ENCODE results near the gene PALM. TPM values are rescaled to one million over a fixed set of nuclear protein-coding genes. Genes with fewer than 3 reads are reported as not detected.

PALM gene
- total RNA-seq, 1 experiment from 2014 or later = 0.83 TPM

- Mint-ChIP-seq H3K27ac (ENCODE audit: unreplicated experiment) (no peak overlapping the region), H3K4me3 (ENCODE audit: low read depth, unreplicated experiment) (peak overlapping the region; percentile 67), H3K36me3 (ENCODE audit: insufficient read depth, unreplicated experiment) (peaks cover 18% of the 10 kb centered on the region), H3K9me3 (ENCODE audit: low read depth, unreplicated experiment) (no peaks in the 10 kb centered on the region), H3K27me3 (ENCODE audit: unreplicated experiment) (no peaks in the 10 kb centered on the region), H3K4me1 (ENCODE audit: low read depth, unreplicated experiment) (no peaks in the 10 kb centered on the region)
- intact Hi-C loops (cut with micrococcal nuclease; ENCODE audit: unreplicated experiment) = no loop called here
- no peak for TF ChIP-seq CTCF (IDR thresholded peaks at IDR 0.05; ENCODE audit: unreplicated experiment)
- DNase-seq = peak; percentile 43
- CTCF ChIA-PET = interaction anchor here (1.2 kb wide), 1 partner anchor 55 kb away, joined by 6 read pairs; no protein-coding TSS in a partner anchor
- no TSS peak for BruUV-seq (replicated peaks)
These were observed 29.1 kb upstream of the PALM start for GRCh38 chr19:679418-680286.

DNA sequence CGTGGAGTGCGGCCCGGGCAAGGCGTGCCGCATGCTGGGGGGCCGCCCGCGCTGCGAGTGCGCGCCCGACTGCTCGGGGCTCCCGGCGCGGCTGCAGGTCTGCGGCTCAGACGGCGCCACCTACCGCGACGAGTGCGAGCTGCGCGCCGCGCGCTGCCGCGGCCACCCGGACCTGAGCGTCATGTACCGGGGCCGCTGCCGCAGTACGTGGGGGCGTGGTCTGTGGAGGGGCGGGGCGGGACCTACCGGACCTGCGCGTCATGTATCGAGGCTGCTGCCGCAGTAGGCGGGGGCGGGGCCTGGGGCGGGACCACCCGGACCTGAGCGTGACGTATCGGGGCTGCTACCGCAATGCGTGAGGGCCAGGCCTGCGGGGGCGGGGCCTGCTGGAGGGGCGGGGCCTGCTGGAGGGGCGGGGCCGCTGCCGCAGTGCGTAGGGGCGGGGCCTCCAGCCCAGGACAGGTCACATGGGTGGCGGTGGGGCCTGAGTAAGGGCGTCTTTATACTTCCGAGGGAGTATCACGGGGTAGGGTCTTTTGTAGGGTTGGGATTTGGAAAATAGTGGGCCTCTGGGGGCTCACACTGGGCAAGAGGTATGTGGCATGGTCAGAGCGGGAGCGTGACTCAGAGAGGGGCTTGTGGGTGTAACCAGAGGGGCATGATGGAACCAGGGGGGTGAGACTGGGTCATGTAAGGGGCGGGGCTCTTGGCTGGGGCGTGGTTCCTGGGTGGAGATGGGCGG lies 28.3 kb upstream of the PALM start:
- Mint-ChIP-seq H3K36me3 (ENCODE audit: insufficient read depth, unreplicated experiment) (peaks cover 18% of the 10 kb centered on the region), H3K4me3 (ENCODE audit: low read depth, unreplicated experiment) (peak overlapping the region; percentile 67), H3K9me3 (ENCODE audit: low read depth, unreplicated experiment) (no peaks in the 10 kb centered on the region), H3K4me1 (ENCODE audit: low read depth, unreplicated experiment) (no peaks in the 10 kb centered on the region), H3K27ac (ENCODE audit: unreplicated experiment) (peak overlapping the region; percentile 40), H3K27me3 (ENCODE audit: unreplicated experiment) (no peaks in the 10 kb centered on the region)
- DNase-seq = peak; percentile 96
- no TSS peak for BruUV-seq (replicated peaks)
- TF ChIP-seq CTCF (IDR thresholded peaks at IDR 0.05; ENCODE audit: unreplicated experiment) = peak; percentile 19
- CTCF ChIA-PET = interaction anchor here (0.6 to 1.2 kb wide), 2 partner anchors 54 to 170 kb away, joined by 3 to 6 read pairs; no protein-coding TSS in a partner anchor
- intact Hi-C loops (cut with micrococcal nuclease; ENCODE audit: unreplicated experiment) = no loop called here

- Mint-ChIP-seq H3K4me1 (ENCODE audit: low read depth, unreplicated experiment) (no peaks in the 10 kb centered on the region), H3K9me3 (ENCODE audit: low read depth, unreplicated experiment) (no peaks in the 10 kb centered on the region), H3K36me3 (ENCODE audit: insufficient read depth, unreplicated experiment) (peaks cover 18% of the 10 kb centered on the region), H3K27ac (ENCODE audit: unreplicated experiment) (peak overlapping the region; percentile 40), H3K27me3 (ENCODE audit: unreplicated experiment) (no peaks in the 10 kb centered on the region), H3K4me3 (ENCODE audit: low read depth, unreplicated experiment) (peak overlapping the region; percentile 67)
- peak; percentile 81 for DNase-seq
- no peak for TF ChIP-seq CTCF (IDR thresholded peaks at IDR 0.05; ENCODE audit: unreplicated experiment)
- intact Hi-C loops (cut with micrococcal nuclease; ENCODE audit: unreplicated experiment) = no loop called here
- BruUV-seq (replicated peaks) = no TSS peak
- CTCF ChIA-PET = interaction anchor here (0.6 kb wide), 2 partner anchors 79 to 171 kb away, joined by 3 to 5 read pairs; no protein-coding TSS in a partner anchor
These were observed 27.4 kb upstream of the PALM start for GRCh38 chr19:681029-682019.

Measured in Calu3 (cell line).